GM23338 (cell line): ENCODE data around the gene LYL1.

ENCODE experiments used
- EZH2phosphoT487 ChIP-seq: fragments of 200-600 bp; sonication (generic); IDR thresholded peaks from one replicate; pipeline ENCODE4 v1.8.1; 2018; ENCODE audit warnings: antibody characterized with exemption; ENCODE audit not compliant: unreplicated experiment
- POLR2AphosphoS5 ChIP-seq: IDR thresholded peaks from 2 replicates; pipeline ENCODE4 v1.6.1; 2016; ENCODE audit warnings: antibody characterized with exemption, low read depth
- ZNF331 ChIP-seq: fragments of 250-450 bp; sonication (Bioruptor Pico); IDR thresholded peaks from 2 replicates; pipeline ENCODE4 v1.5.0; 2020; ENCODE audit warnings: low read depth, mild to moderate bottlenecking, moderate library complexity
- TF ChIP-seq, protein P1 (sequence below), 2 experiments: fragments of 200-600 bp in 1 of 2; sonication (generic) in 1 of 2; conservative IDR thresholded peaks; 2 replicates each; pipeline versions ENCODE4 v1.5.1 to v1.6.1; 2016 to 2017; ENCODE audit warnings: antibody characterized with exemption in 2 of 2, low read depth in 2 of 2, mild to moderate bottlenecking in 2 of 2, moderate library complexity in 1 of 2

DNA sequence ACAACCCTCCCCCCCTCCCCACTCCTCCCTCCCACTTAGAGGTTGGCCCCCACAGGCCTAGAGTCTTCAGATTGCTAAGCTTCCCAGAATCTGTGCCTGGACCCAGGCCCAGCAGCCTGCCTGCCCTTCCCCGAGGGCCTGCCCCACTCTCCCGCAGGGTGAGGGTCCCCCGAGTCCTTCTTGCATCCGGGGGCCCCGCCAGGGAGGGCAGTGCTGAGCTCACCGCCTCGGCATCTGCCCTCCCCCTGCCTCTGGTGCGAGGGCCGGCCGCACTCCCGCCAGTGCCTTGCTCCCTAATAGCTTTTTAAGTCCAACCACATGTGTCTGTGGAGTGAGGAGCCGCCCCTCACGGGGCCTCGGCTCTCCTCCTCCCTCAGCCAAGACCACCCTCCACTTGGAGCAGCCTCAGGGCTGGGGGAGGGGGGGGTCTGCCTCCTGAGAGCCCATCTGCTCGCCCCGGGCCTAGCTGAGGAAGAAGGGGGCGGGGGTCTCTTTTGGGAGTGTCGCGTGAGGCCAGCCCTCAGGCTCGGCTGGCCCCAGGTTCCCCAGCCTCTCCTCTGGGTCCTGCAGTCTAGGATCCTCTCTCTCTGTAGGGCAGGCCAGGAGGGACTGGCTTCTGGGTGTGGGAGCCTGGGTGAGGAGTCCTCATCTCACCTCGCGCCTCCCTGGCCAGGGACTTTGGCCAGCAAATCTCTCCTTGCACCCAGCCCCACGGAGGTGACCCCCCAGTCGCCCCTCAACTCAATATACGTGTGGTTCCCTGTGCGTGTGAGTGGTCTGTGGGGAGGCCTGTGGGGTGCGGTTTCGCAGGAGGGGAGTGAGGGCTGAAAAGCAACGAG lies 47.2 kb downstream of the LYL1 start:
- TF ChIP-seq, protein P1, sequence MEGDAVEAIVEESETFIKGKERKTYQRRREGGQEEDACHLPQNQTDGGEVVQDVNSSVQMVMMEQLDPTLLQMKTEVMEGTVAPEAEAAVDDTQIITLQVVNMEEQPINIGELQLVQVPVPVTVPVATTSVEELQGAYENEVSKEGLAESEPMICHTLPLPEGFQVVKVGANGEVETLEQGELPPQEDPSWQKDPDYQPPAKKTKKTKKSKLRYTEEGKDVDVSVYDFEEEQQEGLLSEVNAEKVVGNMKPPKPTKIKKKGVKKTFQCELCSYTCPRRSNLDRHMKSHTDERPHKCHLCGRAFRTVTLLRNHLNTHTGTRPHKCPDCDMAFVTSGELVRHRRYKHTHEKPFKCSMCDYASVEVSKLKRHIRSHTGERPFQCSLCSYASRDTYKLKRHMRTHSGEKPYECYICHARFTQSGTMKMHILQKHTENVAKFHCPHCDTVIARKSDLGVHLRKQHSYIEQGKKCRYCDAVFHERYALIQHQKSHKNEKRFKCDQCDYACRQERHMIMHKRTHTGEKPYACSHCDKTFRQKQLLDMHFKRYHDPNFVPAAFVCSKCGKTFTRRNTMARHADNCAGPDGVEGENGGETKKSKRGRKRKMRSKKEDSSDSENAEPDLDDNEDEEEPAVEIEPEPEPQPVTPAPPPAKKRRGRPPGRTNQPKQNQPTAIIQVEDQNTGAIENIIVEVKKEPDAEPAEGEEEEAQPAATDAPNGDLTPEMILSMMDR (conservative IDR thresholded peaks at IDR 0.05; ENCODE audit: low read depth in 2 of 2): peak in 1 of 2 experiments; percentile 19; a peak in 1 of 4 replicates
- TF ChIP-seq EZH2phosphoT487 (no peak), ZNF331 (no peak), POLR2AphosphoS5 (no peak)
